Stimulated activated CD8-positive, alpha-beta memory T cell treated with anti-CD3 and anti-CD28 coated beads, Interleukin-4, amount 100 ng/mL, for 24 hours (primary cell): ENCODE measurements around the gene ARHGAP26.

ENCODE experiments used
- DNase-seq: peaks from one replicate; pipeline ENCODE4 v3.0.0-alpha.2; 2020; ENCODE audit warnings: low read depth

ARHGAP26 gene

DNA sequence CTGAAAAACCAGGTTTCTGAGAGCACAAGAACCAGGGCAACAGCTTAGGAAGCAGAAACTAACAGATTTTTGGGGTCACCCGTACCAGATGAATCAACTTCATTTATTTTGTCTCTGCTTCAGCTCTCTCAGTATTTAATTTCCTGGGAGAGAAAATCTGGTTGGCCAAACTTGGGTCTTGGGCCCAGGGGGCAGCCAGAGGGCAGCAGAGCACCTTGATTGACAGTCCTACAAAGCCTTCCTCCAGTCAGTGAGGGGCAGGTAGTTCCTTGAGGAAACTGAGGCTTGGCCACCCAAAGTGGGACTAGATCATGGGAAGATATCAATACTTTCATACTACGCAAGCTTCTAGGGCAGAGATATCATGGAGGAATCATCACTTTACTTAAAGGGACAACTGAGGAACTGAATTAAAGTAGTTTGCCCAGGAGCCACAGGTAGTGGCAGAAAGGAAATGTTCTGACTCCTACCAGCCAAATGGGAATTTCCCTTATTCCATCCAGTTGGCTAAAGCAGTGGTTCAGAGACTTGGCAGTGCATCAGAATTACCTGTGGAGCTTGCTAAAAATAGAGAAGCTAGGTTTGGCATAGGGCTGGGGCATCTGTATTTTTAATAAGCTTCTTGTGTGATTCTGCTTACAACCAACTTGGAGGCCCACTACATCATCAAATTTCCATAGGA lies 21.5 kb upstream of the ARHGAP26 start:
- DNase-seq = peak; percentile 32

DNA sequence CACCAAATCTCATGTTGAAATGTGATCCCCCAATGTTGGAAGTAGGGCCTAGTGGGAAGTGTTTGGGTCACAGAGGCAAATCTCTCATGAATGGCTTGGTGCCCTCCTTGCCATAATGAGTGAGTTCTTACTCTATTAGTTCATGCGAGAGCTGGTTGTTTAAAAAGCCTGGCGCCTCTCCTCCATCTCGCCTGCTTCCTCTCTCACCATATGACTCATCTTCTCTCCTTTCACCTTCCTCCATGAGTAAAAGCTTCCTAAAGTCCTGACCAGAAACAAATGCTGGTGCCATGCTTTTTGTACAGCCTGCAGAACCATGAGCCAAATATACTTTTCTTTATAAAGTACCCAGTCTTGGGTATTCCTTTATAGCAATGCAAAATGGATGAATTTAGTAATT lies 20.9 kb upstream of the ARHGAP26 start:
- DNase-seq = no peak

DNA sequence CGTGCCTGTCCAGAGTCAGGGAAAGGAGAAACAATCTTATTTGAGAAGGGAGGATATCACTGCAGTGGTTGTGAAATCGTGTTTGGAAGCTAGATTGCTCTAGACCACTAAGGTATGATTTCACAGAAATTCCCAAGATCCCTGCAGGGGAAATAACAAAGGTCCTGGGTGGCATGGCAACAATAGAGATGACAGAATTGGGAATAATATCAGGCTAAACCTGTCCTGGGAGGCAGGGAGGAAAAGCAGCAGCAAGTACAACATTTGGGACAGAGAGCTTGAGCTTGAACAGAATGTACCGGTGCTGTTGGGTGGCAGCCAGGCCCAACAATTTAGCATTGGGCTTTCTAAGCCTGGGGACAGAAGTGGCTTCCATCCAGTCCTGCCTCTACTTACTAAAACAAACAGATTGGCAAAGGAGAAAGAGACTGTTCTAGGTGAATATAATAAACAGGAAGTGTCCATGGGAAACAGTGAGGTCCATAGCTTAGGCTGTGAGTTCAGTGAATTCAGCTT lies 17.0 kb upstream of the ARHGAP26 start:
- no peak for DNase-seq

DNA sequence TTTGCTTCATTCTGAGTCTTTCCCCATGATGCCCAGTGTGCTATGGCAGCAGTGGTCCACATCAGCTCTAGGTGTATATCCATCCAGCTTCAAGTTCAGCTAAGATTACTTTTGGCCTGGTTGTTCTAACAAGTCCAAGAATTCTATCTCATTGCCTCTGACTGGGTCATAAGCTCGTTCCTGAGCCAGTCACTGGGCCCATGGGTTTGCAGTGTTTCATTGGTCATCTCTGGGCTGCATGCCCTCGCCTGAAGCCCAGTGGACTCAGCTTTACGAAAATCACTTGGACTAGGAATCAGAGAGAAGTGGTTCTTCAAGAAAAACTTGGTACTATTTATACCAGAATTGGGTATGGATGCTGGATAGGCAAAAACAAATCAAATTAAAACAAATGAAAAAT lies 16.1 kb upstream of the ARHGAP26 start:
- no peak for DNase-seq

DNA sequence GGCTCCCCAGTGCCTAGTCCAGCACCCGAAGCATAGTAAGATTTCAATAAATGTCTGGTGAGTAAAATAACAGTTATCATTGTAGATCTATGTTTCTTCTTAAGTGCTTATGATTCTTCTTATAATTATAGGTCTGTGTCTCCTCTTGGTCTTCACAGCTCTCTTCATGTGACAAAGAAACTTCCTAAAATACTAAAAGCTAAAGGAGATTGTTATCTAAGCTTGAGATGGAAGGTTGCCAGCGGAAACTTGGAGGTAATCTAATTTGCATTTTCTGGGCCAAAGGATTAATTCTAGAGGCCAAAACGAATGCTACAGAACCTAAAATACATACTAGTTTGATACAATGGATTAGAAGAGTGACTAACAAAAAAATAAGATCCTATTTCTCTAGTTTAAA lies 13.6 kb upstream of the ARHGAP26 start:
- DNase-seq = no peak

DNA sequence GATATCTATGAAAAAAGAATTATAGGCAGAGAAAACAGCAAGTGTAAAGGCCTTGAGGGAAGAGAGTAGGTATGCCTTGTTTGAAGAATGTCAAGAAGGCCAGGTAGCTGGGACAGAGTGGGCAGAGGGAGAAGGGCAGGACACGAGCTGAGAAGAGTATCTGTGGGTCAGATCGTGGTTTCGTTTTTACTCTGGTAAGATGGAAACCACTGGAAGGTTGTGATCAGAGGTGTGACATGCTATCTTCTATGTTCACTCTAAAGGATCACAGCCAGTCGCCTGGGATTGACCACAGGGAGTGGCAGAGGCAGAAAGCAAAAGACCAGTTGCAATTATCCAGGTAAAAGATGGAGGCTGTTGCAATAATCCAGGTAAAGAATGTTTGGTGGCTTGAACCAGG lies 12.6 kb upstream of the ARHGAP26 start:
- DNase-seq = no peak

DNA sequence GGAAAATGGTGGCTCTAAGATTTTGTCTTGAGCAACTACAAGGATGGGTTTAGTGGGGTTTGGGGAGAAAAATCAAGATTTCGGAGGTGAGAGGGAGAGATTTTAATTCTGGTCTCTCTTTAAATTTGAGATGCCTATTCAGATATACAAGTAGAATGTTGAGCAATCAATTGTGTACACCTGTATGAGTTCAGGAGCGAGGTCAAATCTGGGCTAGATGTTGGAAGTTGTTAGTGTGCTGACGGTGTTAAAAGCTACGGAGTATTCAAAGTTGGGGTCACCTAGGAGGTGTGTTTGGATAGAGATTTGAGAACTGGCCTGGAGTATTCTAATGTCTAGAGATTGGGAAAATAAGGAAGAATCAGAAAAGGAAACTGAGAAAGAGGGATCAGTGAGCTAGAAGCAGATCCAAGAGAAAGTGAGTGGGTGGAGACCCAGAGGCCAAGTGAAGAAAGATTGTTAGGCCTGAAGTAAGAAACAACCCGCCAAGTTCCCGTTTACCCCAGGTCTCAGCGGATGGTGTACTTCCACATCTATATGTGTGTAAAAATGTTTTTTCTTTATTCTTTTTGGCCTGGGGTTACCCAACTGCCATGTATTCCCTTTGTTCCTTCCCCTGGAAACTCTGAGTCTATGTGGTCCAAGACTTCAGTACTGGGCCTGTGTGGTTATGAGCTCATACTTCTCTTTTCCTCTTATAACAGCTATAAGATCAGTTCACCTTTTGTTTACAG lies 11.9 kb upstream of the ARHGAP26 start:
- DNase-seq = no peak

DNA sequence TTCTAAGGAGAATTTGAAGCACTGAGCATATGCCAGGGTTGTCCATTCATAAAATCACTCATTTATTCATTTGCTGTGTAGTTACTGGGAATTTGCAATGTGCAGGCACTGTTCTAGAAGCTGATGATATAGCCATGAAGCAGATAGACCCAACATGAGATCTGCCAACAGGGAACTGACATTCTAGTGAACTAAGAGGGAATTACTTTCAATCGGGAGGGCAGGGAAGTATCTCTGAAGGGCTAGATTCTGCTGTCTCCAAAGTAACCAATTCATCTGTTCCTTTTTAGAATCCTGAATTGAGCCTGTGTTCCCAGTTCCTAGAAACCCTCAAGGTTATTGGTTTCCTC lies 11.4 kb upstream of the ARHGAP26 start:
- no peak for DNase-seq

DNA sequence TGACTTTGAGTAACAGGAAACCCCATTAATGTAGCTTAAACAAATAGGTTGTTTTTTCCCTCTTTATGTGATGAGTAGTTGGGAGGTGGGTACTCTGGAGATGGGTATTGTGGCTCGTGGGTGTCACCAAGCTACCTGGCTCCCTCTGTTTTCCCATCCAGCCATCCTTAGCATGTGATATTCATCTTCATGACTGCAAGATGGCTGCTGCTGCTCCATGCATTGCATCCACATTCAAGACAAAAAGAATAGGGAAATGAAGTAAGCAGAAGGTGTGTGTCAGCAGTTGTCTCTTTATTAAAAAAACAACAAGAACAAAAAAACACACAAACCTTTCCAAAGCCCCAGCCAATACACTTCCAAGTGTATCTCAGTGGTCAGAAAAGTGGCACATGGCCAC lies 6.5 kb upstream of the ARHGAP26 start:
- no peak for DNase-seq

DNA sequence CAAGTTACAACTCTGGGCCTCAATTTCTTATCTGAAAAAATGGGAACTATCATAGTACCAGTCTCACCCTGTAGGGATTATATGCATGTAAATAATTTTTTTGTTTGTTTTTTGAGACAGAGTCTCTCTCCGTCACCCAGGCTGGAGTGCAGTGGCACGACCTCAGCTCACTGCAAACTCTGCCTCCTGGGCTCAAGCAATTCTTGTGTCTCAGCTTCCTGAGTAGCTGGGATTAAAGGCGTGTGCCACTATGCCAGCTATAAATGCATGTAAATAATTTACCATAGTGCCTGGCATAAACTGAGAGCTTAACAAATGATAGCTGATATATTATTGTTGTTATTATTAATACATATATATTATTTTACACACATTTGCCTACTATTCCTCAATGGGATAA lies 3.0 kb upstream of the ARHGAP26 start:
- DNase-seq = no peak

DNA sequence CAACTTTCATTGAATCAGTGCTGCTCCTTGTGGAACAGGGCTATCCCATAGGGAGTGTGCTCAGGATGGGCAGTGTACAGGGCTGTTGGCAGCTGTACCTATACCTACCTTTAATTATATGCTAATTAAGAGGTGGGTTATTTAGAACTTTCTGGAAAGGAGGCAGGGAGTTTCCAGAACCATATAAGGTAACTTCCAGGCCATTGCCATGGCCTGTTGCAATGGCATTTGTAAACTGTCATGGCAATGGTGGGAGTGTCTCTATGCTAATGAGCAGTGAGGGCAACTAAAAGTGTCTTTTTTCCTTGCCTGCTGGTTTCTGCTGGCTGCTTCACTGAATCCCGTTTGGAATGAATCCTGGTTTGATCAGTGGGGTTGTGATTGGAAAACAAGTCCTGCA lies 2.3 kb upstream of the ARHGAP26 start:
- no peak for DNase-seq

DNA sequence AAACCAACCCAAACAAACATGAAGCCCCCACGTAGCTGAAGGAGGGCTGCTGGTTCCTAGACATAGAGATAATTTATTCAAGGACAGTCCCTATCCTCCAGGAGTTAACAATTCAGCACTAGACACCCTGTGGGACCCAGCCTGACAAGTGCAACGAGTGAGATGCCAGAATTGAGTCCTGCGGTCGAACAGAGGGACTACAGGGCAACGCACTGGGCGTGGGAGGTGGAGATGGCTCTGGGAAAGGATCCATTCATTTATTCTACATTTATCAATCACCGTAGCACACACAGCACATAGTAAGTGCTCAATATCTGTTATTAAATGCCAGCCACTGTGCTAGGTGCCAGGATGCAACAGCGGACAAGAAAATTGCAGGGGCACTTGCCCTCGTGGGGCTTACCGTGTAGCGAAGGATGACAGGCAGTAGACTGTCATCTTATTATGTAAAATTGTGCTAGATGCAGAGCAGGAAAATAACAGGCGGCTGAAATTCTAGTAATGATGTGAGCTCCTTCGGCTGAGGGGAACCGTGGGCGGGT lies 855 bp upstream of the ARHGAP26 start:
- DNase-seq = no peak

DNA sequence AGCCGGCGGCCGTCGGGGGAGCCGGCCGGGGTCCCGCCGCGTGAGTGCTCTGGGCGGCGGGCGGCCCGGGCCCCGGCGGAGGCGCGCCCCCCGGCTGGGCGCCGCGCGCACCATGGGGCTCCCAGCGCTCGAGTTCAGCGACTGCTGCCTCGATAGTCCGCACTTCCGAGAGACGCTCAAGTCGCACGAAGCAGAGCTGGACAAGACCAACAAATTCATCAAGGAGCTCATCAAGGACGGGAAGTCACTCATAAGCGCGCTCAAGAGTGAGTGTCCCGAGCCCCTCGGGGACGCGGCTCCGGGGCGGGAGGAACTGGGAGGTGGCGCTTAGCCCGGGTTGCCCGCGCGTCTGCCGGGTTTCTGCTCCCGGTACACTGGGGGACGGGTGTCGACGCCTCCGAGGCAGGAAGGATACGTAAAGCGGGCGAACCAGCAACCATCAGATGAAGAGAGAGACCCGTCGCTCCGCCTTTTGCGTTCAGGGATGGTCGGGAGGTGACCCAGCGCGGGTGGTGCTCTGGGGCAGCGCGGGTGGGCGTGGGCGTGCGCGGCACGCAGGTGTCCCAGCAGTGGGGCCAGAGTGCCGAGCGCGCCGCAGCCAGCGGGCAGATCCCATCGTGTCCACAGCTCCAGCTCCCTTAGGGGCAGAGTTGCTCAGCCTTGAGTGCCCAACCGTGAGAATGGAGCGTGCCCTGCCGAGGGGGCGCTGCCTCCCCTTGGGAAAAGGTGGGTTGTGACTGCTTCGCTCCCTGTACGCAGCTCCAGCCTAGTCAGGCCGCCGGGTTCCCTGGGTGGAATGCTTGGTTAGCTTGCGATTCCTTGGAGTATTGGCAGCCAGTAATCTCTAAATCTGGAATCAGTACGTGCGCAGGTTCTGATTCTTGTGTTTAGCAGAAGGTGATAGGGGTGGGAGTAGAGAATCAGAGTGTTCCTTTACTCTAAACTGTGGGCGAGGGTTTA lies 753 bp downstream of the ARHGAP26 start:
- DNase-seq = peak; percentile 45

DNA sequence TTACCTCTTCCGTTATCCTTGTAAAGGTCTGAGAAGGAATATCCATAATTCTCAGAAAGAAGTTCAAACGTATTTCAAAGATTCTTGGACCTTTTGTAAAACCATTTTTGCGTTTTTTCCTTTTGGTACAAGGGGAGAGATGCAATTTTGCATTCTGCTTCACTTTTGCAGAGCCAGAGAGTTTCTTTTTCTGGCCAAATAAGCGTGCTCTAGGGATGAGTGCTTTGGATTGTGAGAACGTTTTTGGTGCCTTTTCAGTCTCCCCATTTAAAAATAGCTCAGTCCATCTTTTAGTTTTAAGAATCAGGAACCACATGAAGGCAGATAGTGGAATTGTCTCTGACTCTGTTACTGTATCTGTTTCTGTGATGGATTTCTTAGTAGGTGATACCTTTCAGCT lies 1.5 kb downstream of the ARHGAP26 start:
- DNase-seq = no peak

DNA sequence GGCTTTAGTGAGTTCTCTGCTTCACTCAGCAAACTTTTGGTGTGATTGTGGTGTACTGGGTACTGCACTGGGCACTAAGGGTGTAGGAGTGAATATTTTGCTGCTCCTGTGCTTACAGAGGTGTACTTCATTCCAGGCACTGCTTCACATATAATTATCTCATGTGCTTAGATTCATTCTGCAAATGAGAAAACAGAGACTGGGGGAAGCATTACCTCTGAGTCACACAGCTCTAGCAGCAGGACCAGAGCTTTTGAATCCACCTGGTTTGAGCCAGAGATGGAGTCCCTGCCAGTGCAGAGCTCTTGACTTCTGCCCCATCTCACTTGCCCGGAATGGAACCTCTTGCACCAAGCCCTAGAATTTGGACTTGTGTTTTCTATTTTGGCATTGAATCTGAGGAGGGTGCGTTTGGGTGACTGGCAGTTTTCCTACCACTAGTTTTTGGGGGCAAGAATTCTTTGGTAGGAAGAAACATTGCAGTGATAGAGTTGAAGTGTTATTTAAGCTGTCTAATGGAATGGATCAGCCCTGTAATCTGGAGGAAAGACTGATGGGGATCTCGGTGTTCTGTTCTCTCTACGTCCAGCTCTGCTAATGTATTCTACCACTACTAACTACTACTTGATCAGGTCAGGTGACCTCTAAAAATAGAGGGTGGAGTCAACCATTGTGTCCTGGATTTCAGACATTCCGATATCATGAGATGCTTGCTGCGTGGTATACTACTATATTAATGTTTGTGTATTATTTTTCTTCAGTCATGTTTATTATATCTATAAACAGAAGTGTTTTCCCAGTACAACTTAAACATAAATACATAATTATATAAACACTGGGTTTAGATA lies 2.5 kb downstream of the ARHGAP26 start:
- DNase-seq = no peak

DNA sequence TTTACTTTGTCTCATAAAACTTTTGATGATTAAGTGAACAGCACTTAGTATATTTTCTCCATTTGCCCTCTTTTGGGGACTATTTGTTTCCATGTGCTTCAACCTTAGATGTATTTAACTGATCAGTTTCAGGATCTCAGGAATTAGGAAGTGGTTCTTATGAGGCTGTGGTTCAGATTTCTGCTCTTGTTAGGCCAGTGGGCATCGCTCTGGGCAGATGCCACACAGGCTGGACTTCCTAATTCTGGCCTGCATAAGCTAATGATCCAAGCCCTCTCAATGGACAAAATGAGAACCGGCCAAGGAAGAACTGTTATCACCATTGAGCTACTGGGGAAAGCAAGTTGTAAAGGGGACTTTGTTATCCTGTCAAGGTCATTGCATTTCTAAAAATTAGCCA lies 6.9 kb downstream of the ARHGAP26 start:
- DNase-seq = no peak

DNA sequence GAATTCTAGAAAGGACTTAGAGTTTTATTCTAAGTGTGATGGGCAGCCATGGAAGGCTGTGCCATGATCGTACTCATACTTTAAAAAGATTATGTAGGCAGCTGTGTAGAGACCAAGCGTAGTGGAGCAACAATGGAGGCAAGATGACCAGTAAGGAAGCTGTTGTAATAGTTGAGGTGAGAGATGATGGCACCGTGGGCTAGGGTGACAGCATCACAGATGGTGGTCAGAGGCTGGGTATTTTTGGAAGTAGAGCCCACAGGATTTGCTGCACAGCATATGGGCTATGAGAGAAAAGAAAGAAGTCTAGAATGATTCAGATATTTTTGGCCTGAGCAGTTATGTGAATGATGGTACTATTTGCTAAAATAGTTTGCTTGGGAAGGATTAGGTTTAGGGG lies 7.7 kb downstream of the ARHGAP26 start:
- no peak for DNase-seq

DNA sequence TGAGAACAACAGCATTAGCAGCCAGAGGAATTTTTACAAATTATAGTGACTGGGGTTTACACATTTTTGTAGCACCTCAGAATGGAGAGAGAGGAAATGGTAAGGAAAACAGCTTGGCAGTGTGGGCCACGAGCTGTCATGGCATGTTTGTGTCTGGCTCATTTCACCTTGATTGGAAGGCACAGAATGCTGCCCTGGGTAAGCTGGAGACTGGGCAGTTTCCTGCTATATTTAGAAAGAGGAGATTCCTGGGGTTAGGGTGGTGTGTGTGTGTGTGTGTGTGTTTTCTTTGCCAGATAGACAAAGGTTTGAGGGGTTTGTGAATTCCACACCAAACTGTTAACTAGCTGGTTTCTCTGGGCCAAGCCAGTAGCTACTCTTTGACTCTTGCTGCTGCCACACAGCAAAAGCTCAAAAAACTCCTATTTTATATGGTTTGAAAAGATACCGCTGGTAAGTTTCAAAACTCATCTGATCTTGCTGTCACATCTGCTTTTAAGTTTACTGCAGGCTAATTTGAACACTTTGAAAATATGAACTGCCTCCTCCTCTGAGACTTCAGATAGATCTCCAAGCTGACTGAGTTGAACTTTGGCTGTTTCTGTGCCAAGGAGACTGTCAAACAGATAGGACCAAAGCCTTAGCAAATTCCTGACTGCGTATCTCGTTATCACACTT lies 9.1 kb downstream of the ARHGAP26 start:
- no peak for DNase-seq

DNA sequence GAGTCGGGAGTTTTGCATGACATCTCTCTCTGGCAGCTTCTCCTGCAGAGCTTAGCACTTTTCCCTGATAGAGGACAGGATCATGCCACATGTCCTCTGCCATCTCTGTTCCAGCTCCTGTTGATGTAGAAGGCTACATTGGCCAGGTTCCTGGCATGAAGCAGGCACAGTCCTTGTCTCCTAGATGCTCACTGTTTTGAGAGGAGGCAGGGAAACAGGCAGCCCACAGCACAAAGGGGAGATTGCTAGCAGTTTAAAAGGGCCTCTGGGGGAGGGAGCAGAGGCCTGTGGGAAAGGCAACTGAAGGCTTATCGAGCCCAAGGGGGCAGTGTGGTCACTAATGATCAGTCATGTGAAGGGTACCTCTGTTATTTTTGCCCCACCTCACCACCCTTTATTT lies 10.7 kb downstream of the ARHGAP26 start:
- DNase-seq = no peak

DNA sequence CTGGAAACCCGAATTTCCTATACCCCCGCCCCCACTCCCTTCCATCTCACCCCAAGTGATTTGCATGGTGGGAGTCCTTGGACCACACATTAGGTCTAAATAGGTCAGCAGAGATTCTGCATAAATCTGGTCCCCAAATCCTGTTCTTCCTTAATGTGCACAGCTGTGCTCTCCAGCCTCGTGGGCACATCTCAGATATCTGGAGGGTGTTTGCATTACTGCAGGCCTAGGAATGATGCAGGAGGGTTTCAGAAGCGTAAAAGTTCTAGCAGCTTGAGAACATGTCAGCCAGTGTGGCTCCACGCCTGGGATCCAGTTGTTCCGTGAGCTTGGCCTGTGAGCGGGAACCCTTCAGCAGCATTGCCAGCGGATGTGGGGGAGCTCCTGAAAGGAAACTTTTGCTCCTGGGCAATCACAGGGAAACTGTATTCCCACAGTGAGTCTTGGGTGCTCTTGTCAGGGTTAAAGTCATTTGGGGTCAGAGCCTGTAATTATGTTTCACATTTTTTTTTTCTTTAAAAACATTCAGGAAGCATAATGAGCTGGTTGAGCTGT lies 12.9 kb downstream of the ARHGAP26 start:
- no peak for DNase-seq
